Measurements from ENCODE around the gene MBNL1.

The MBNL1 gene, protein sequence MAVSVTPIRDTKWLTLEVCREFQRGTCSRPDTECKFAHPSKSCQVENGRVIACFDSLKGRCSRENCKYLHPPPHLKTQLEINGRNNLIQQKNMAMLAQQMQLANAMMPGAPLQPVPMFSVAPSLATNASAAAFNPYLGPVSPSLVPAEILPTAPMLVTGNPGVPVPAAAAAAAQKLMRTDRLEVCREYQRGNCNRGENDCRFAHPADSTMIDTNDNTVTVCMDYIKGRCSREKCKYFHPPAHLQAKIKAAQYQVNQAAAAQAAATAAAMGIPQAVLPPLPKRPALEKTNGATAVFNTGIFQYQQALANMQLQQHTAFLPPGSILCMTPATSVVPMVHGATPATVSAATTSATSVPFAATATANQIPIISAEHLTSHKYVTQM

DNA sequence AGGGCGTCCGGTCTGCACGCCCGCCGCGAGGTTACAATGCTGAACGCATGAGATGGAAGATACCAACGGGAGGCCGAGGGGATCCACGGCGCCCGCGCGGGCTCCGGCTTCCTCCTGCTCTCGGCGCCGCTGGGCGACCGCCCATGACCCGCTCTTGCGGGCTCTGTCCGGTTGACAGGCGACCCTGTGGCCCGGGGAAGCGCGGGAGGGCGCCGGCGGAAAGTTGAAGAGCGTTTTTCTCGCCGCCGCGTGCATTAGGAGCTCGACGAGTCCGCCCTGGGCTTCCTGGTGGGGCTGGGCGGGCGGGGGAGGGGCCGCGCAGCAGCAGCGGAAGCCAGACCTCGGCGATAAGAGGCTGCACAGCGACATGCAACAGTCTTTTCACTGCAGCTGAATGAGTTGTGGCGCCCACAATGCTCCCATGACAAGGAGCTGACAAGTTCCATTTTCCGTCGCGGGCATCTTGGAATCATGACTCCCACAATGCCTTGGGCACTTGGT is at the start of gene MBNL1:
MBNL1 (plus strand) TSS at position 375 of the 501 bp plus-strand sequence. CDS start 31,265 bp downstream, outside the sequence.
- DNase-seq = peak; percentile 77

DNA sequence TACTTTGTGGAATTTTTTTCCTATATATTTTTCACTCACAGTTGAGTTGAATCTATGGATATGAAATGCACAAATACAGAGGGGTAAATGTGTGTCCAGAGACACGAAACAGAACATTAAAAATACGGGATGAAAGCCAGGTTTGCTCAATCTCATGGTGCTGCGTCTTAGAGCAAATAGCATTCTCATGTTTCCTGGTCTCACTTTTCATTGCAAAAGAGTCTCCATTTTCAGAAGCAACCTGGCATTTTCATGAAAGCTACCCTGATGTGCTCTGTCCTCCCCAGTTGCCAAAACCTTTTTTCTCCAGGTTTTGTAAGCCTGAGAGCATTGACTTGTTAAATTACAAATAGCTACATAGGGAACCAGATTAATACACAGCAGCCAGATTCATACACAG is 49.5 kb upstream of the MBNL1 start:
- no peak for DNase-seq

- DNase-seq = no peak
Observed at GRCh38 chr3:152219769-152220255, 48.9 kb upstream of the MBNL1 start.

DNA sequence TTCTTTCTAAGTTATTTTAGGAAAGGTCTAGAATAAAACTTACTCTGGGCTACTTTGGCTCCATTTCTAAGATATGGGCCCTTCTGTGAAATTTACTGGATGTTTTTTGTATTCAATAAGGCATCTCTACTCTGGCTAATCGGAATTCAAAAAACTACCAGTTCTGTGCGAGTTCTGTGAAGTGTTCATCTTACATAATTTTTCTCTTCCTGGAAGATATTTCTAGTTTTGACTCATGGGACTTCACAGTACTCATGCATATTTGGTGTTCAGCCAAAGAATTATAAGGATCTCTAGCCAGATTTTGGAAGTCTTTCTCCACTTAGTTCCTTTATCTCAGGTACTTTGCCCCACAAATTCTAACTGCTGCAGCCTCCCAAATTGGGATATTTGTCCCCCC is 46.4 kb upstream of the MBNL1 start:
- DNase-seq = no peak

DNA sequence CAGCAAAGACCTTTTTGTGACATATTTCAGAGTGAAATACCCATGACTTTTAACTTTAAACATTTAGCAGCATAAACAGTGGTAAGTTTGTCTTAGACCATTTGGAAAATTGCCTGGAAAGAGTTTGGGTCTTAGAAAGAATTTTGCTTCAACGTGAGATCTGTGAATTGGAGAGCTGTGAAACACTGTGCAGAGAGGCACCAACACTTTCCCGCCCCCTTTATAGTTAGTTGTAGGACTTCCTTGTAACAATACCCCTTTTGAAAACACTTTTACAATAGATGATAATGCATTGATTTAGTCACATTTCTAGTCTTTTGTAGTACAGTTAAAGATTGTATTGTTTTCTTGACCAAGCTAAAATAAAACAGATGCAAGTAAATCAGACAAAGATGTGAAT is 43.5 kb upstream of the MBNL1 start:
- no peak for DNase-seq

- DNase-seq = no peak
Observed at GRCh38 chr3:152226176-152226575, 42.6 kb upstream of the MBNL1 start.

GRCh38 chr3:152227027-152227426 is 41.7 kb upstream of the MBNL1 start:
- no peak for DNase-seq

DNA sequence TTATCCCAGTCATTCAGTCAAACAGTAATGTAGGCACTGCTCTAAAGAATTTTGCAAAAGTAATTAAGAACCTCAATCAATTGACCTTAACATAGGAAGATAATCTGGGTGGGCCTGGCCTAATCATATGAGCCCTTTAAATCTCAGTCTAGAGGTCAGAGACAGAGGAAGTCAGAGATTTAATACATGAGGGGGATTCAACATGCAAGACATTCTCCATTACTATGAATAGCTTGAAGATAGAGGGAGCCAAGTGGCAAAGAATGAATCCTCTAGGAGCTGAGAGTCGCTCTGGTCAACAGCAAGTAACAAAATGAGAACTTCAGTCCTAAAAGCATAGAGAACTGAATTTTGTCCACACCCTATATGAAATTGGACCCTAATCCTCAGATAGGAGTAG is 39.0 kb upstream of the MBNL1 start:
- DNase-seq = no peak

GRCh38 chr3:152230370-152230769 is 38.4 kb upstream of the MBNL1 start:
- DNase-seq = no peak

- no peak for DNase-seq
Observed at GRCh38 chr3:152232001-152232400, 36.7 kb upstream of the MBNL1 start.

DNA sequence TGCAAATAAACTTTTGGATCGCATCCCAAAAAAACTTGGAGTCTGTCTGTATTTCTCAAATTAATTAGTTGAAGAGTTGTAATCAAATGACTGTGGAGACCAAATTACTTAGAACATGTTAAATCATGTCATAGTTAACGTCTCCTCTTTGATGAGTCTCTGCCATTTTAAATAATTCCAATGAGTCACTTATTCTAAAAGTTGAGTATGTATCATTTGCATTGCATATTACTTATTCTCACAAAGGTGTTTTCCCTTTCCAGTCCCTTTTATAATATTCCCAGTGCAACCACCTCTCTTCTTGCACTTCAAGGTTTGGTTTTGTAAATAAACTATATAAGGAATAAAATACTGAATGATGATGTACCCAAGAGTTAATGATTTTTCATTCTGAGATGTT is 36.0 kb upstream of the MBNL1 start:
- no peak for DNase-seq

DNA sequence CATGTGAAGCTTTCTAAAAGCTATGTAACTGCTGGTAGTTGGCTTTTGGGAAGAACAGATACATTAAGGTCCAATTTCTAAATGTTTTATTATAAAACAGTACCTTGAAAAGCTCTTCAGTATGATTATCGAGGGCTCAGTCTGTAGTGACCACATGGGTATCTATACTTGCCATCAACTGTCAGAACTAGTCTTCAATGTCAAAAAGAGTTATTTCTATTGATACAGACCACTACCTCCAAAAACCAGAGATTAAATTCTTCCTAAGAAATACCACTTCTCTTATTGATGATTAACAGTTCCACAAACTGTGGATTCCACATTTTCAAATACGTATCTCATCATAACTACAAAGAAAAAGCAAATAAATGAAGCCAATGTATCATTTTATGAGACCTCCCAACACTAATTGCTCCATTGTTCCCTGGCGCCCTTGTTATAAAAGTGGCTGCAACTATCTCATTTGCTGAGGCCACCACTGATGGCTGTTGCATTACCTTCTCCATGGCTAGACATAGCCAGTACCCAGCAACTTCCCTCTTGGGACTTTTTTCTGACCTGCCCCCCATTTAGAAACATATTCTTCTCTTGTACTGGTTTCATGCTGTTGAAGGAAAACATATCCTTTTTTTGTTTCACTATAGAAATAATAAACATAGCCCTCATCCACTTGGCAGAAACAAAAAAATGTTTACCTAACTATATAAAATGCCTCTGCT is 33.9 kb upstream of the MBNL1 start:
- DNase-seq = no peak

- DNase-seq = no peak
Observed at GRCh38 chr3:152235709-152236298, 32.9 kb upstream of the MBNL1 start.

- no peak for DNase-seq
Observed at GRCh38 chr3:152236716-152237115, 32.0 kb upstream of the MBNL1 start.

- DNase-seq = no peak
Observed at GRCh38 chr3:152241142-152242017, 27.3 kb upstream of the MBNL1 start.

- DNase-seq = no peak
Observed at GRCh38 chr3:152243301-152243711, 25.4 kb upstream of the MBNL1 start.

DNA sequence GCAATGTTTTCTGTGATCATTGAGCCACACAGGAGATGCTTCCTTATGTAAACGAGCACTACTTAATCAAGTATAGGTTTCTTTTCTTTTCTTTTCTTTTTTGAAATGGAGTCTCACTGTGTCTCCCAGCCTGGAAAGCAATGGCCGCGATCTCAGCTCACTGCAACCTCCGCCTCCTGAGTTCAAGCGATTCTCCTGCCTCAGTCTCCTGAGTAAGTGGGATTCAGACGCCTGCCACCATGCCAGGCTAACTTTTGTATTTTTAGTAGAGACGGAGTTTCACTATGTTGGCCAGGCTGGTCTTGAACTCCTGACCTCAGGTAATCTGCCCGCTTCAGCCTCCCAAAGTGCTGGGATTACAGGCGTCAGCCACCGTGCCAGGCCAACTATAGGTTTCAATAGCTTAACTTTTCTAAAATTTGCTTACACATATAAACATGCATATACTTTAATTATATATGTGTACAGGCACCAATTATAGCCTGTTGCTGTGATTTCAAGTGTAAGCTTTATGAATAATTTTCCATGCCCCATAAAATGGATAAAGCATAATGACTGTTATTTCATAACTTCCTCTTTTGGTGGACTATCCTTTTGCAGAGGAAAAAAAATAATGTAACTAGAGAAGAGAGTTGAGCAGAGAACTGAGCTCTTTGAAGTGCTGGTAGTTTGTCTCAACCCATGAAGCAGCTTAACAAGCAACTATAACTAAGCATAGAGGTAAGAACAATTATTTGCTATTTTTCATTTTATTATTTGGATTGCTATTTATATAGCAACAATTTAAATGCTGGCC is 24.8 kb upstream of the MBNL1 start:
- DNase-seq = no peak

GRCh38 chr3:152244517-152244888 is 24.2 kb upstream of the MBNL1 start:
- DNase-seq = no peak

- DNase-seq = no peak
Observed at GRCh38 chr3:152245498-152246170, 23.1 kb upstream of the MBNL1 start.

DNA sequence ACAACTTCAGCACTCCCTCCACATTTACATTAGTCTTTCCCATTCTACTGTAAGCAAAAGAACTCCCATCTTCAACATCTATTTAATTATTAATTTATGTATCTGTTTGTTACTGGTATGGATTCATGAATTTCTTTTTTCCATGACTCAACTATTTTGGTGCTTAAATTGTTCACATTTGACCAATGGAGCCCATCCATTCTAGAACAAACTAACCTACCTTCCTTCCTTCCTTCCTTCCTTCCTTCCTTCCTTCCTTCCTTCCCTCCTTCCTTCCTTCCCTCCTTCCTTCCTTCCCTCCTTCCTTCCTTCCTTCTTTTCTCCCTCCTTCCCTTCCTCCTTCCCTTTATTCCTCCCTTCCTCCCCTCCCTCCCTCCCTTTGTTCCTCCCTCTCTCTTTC is 16.8 kb upstream of the MBNL1 start:
- DNase-seq = no peak

DNA sequence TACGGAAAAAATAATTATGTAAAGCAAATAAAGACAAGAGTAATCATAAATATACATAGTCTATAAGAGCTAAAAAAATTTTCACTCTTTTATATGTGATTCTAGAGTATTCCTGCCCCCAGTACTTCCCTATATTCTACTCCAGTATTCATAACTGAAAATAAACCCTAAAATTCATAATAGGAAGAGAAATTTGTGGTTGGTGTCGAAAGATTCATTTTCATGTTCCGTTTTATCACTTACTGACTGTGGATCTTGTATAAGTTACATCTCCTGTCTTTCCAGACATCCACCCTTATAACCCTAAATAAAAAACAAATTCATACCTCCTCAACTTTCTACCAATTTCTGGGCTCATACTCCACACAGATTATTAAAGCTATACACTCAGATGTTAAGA is 16.0 kb upstream of the MBNL1 start:
- DNase-seq = no peak

All from activated CD8-positive, alpha-beta memory T cell treated with anti-CD3 and anti-CD28 coated beads, Interleukin-2, amount 50 U/mL, for 4 hours (primary cell).